PC-3 (cell line): ENCODE data around the gene TRIM44.

Experiments
- EZH2 ChIP-seq: fragments of 300-600 bp; sonication (generic); IDR thresholded peaks from one replicate; pipeline ENCODE4 v1.6.1; 2017; ENCODE audit warnings: antibody characterized with exemption, mild to moderate bottlenecking, low read length; ENCODE audit not compliant: unreplicated experiment
- EZH2phosphoT487 ChIP-seq: fragments of 300-600 bp; sonication (generic); IDR thresholded peaks from 2 replicates; pipeline ENCODE4 v1.6.1; 2018; ENCODE audit warnings: mild to moderate bottlenecking, antibody characterized with exemption, low read length, borderline replicate concordance
- TF ChIP-seq, protein P1 (sequence below): fragments of 300-600 bp; sonication (generic); conservative IDR thresholded peaks from 2 replicates; pipeline ENCODE4 v1.5.1; 2017; ENCODE audit warnings: antibody characterized with exemption, low read depth, mild to moderate bottlenecking, low read length

- TF ChIP-seq, protein P1, sequence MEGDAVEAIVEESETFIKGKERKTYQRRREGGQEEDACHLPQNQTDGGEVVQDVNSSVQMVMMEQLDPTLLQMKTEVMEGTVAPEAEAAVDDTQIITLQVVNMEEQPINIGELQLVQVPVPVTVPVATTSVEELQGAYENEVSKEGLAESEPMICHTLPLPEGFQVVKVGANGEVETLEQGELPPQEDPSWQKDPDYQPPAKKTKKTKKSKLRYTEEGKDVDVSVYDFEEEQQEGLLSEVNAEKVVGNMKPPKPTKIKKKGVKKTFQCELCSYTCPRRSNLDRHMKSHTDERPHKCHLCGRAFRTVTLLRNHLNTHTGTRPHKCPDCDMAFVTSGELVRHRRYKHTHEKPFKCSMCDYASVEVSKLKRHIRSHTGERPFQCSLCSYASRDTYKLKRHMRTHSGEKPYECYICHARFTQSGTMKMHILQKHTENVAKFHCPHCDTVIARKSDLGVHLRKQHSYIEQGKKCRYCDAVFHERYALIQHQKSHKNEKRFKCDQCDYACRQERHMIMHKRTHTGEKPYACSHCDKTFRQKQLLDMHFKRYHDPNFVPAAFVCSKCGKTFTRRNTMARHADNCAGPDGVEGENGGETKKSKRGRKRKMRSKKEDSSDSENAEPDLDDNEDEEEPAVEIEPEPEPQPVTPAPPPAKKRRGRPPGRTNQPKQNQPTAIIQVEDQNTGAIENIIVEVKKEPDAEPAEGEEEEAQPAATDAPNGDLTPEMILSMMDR, result no peak
- TF ChIP-seq EZH2, result no peak
- TF ChIP-seq EZH2phosphoT487, result no peak
Measured at GRCh38 chr11:35861191-35861590, 198.6 kb downstream of the TRIM44 start.
